Breast epithelium (tissue), 4 donors: Measurements from ENCODE around the gene OR4C12. TPM values are rescaled to one million over a fixed set of nuclear protein-coding genes. Genes with fewer than 3 reads are reported as not detected.
A peak's percentile ranks its signal among the peaks of the same experiment; 100 is the strongest.
"Not testable (repeated sequence)": the region's sequence is repeated elsewhere in the genome, so short reads cannot be mapped to it uniquely, and the experiment has no call there.

ENCODE experiments used
- DNase-seq, 2 donors: peaks; one replicate each; pipeline ENCODE4 v3.0.0-alpha.2; 2019; ENCODE audit warnings: low spot score in 2 of 2
- H3K27ac ChIP-seq, 2 donors: fragments of 200-600 bp; sonication (generic) in 1 of 2; one replicate each; pipeline ENCODE4 v1.5.1; 2016 to 2019; ENCODE audit warnings: mild to moderate bottlenecking in 1 of 2
- H3K27me3 ChIP-seq, 2 donors: fragments of 200-600 bp; sonication (generic) in 1 of 2; one replicate each; pipeline versions ENCODE4 v1.5.1 to v1.6.0; 2017 to 2019; ENCODE audit warnings: control low read depth in 1 of 2, mild to moderate bottlenecking in 1 of 2
- H3K36me3 ChIP-seq: fragments of 200-600 bp; one replicate; pipeline ENCODE4 v1.5.1; 2019
- H3K4me1 ChIP-seq, 2 donors: fragments of 200-600 bp; sonication (generic); one replicate each; pipeline ENCODE4 v1.5.1; 2016 to 2019; ENCODE audit warnings: control low read depth in 1 of 2
- H3K4me3 ChIP-seq, 3 donors: fragments of 200-600 bp; sonication (generic); 1 replicate in 2 of 3; 2 replicates in 1 of 3; pipeline ENCODE4 v1.5.1; 2016 to 2019; ENCODE audit warnings: mild to moderate bottlenecking in 3 of 3, moderate library complexity in 2 of 3
- H3K9me3 ChIP-seq, 2 donors: fragments of 200-600 bp; sonication (generic) in 1 of 2; one replicate each; pipeline ENCODE4 v1.5.1; 2016 to 2019; ENCODE audit warnings: control low read depth in 1 of 2
- POLR2A ChIP-seq: fragments of 450-650 bp; IDR thresholded peaks from one replicate; pipeline ENCODE4 v1.6.1; 2016; ENCODE audit warnings: antibody characterized with exemption, mild to moderate bottlenecking, moderate library complexity
- POLR2AphosphoS5 ChIP-seq, 3 donors: sonication (generic); formaldehyde crosslinking; IDR thresholded peaks; one replicate each; pipeline ENCODE4 v1.6.1; 2017; ENCODE audit warnings: antibody characterized with exemption in 3 of 3
- intact Hi-C: fragments of 100-400 bp; cut with DNase I; formaldehyde crosslinking; loops from one replicate; pipeline ENCODE4 v1.15.1; 2023; ENCODE audit warnings: low total_unique reads
- total RNA-seq, 3 donors: library from RNA; depleted of rRNA; stranded (reverse); fragments of >200 nt; gene quantifications; one replicate each; pipeline ENCODE4 v1.1.0, GENCODE V29; 2016
- TF ChIP-seq, protein P1 (sequence below), 3 donors: fragments of 450-650 bp; IDR thresholded peaks; one replicate each; pipeline ENCODE4 v1.5.1; 2016 to 2017; ENCODE audit warnings: antibody characterized with exemption in 3 of 3, mild to moderate bottlenecking in 3 of 3, moderate library complexity in 3 of 3

The OR4C12 gene
- total RNA-seq = not detected

DNA sequence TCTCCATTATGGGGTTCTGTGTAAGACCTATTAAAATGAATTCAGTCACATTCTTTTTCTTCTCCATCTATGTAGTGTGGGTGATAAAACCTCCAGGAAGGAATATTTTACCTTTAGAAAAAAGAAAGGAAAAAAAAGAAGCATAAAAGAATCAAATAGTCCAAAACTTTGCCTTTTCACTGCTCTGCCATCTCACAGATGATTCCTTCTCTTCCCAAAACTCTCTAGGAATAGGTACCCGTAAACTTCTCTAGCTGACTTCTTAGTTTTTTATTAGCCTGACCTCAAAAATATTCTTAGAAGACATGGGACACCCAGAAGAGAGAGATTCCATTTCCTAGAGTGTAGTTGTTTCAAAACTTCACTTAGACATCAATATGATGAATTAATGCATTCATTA, at the start of gene OR4C12:
Gene OR4C12, minus strand, starts transcription at position 101 of the 400 bp plus-strand sequence. Its CDS starts 34 bp downstream, at position 67.
- DNase-seq, H3K36me3 ChIP-seq, H3K9me3 ChIP-seq, H3K27me3 ChIP-seq, intact Hi-C loops, H3K27ac ChIP-seq, H3K4me3 ChIP-seq, H3K4me1 ChIP-seq: not testable (repeated sequence)

DNA sequence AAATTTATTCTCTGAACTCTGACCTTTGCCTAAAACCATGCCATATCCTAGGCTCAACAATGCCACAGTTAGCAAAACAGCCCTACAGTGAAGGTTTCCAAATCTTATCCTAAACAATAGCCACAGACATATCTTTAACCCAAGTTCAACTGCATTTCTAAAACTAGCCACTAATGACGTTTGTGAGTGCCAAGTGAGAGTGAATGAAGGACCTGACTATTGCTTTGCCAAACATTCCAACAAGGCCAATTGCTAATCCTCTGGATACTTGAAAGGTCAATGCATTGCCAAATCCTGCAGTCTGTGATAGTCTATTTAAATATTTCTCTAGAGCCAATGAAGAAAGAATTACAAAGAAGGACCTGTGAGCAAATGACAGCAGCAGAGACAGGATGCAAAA, 47.9 kb upstream of the OR4C12 start:
- intact Hi-C loops = no loop called here
- peaks cover 4 to 6% of the 10 kb centered on the region in 2 donors for H3K9me3 ChIP-seq
- no peak overlapping the region for H3K27ac ChIP-seq
- DNase-seq = no peak
- no peaks in the 10 kb centered on the region for H3K4me1 ChIP-seq
- no peaks in the 10 kb centered on the region for H3K27me3 ChIP-seq
- TF ChIP-seq POLR2AphosphoS5 (IDR thresholded peaks at IDR 0.05) = no peak
- TF ChIP-seq POLR2A = no peak
- TF ChIP-seq, protein P1, sequence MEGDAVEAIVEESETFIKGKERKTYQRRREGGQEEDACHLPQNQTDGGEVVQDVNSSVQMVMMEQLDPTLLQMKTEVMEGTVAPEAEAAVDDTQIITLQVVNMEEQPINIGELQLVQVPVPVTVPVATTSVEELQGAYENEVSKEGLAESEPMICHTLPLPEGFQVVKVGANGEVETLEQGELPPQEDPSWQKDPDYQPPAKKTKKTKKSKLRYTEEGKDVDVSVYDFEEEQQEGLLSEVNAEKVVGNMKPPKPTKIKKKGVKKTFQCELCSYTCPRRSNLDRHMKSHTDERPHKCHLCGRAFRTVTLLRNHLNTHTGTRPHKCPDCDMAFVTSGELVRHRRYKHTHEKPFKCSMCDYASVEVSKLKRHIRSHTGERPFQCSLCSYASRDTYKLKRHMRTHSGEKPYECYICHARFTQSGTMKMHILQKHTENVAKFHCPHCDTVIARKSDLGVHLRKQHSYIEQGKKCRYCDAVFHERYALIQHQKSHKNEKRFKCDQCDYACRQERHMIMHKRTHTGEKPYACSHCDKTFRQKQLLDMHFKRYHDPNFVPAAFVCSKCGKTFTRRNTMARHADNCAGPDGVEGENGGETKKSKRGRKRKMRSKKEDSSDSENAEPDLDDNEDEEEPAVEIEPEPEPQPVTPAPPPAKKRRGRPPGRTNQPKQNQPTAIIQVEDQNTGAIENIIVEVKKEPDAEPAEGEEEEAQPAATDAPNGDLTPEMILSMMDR (IDR thresholded peaks at IDR 0.05) = no peak
- no peaks in the 10 kb centered on the region for H3K36me3 ChIP-seq
- no peak overlapping the region for H3K4me3 ChIP-seq

DNA sequence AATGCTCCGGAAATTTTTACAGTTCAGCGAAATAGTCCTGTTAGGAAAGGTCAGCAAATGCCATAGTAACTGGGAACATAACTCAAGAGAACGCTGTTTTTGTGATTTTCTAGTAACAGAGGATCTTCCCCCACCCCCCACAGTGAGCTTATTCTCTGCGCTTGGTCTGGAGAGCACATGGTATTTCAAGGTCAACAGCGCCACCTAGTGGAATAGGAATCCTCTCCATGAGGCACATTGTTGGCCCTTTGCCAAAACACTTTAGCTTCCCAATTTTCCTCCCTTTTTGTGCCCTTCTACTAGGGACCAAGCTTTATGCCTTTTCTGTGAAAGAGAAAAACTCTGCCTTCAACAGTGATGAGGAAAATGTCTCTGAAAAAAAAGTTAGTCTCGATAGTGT, 13.2 kb upstream of the OR4C12 start:
- peaks cover 12 to 50% of the 10 kb centered on the region in 2 donors for H3K9me3 ChIP-seq
- H3K4me1 ChIP-seq = no peaks in the 10 kb centered on the region
- intact Hi-C loops = no loop called here
- H3K4me3 ChIP-seq = no peak overlapping the region
- no peaks in the 10 kb centered on the region for H3K36me3 ChIP-seq
- H3K27me3 ChIP-seq = no peaks in the 10 kb centered on the region
- no peak for DNase-seq
- H3K27ac ChIP-seq = no peak overlapping the region
- TF ChIP-seq, protein P1 (IDR thresholded peaks at IDR 0.05) = peak in 1 of 3 donors; percentile 9
- no peak for TF ChIP-seq POLR2AphosphoS5 (IDR thresholded peaks at IDR 0.05)

DNA sequence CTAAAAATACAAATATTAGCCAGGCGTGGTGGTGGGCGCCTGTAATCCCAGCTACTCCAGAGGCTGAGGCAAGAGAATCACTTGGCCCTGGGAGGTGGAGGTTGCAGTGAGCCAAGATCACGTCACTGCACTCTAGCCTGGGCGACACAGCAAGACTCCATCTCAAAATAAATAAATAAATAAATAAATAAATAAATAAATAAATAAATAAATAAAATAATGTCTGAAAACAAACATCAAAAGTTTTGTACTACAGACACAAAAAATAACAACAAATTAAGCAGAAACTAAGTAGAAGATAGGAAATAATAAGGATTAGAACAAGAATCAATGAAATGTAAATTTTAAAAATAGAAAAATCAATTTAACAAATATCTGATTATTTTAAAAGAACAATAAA, 8.9 kb downstream of the OR4C12 start:
- H3K27me3 ChIP-seq, DNase-seq, H3K9me3 ChIP-seq, H3K4me3 ChIP-seq, H3K4me1 ChIP-seq, H3K27ac ChIP-seq, intact Hi-C loops, H3K36me3 ChIP-seq: not testable (repeated sequence)

DNA sequence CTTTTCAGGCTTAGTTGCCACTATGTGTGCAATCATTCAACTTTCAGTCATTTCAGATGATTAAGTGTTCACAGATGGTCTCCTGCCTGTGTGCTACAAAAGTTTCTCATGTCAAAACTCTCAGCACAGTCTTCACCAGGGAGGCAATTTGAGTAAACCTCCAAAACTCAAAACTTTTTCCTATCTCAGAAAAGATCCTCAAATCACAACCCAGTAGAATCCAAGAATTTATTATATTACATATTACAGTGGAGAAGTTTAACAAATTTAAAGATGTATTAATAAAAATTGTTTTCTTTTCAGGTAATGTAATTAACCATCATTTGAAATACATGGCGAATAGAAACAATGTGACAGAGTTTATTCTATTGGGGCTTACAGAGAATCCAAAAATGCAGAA, 30.2 kb downstream of the OR4C12 start, which contains the start of gene OR4C13:
Gene OR4C13, plus strand, starts transcription at position 301 of the 400 bp plus-strand sequence. Its CDS starts 32 bp downstream, at position 333.
- no peaks in the 10 kb centered on the region for H3K36me3 ChIP-seq
- intact Hi-C loops = no loop called here
- no peak within 1 kb of the TSS for H3K27ac ChIP-seq
- no peak for TF ChIP-seq POLR2AphosphoS5 (IDR thresholded peaks at IDR 0.05)
- TF ChIP-seq, protein P1 (IDR thresholded peaks at IDR 0.05) = no peak
- no peak for TF ChIP-seq POLR2A
- H3K27me3 ChIP-seq = no peaks in the 10 kb centered on the region
- no peaks in the 10 kb centered on the region for H3K4me1 ChIP-seq
- peaks cover 0 to 28% of the 10 kb centered on the region in 2 donors for H3K9me3 ChIP-seq
- H3K4me3 ChIP-seq = no peak within 1 kb of the TSS
- DNase-seq = no peak

DNA sequence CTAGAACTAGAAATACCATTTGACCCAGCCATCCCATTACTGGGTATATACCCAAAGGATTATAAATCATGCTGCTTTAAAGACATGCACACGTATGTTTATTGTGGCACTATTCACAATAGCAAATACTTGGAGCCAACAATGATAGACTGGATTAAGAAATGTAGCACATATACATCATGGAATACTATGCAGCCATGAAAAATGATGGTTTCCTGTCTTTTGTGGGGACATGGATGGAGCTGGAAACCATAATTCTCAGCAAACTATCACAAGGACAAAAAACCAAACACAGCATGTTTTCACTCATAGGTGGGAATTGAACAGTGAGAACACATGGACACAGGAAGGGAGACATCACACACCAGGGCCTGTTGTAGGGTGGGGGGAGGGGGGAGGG, 33.6 kb downstream of the OR4C12 start:
- intact Hi-C loops, H3K27me3 ChIP-seq, DNase-seq, H3K4me3 ChIP-seq, H3K4me1 ChIP-seq, H3K27ac ChIP-seq, H3K36me3 ChIP-seq: not testable (repeated sequence)
- peaks cover 0 to 28% of the 10 kb centered on the region in 2 donors for H3K9me3 ChIP-seq

Other genes starting within 250 kb of the OR4C12 start
- not detected for gene OR4C13, start 30.1 kb downstream of the OR4C12 start, total RNA-seq
- gene OR4C45, start 50.3 kb upstream of the OR4C12 start, total RNA-seq = not detected